ENCODE results near the gene BEST3. TPM values are rescaled to one million over a fixed set of nuclear protein-coding genes. Genes with fewer than 3 reads are reported as not detected.

BEST3 gene
- not detected for polyA plus RNA-seq

DNA sequence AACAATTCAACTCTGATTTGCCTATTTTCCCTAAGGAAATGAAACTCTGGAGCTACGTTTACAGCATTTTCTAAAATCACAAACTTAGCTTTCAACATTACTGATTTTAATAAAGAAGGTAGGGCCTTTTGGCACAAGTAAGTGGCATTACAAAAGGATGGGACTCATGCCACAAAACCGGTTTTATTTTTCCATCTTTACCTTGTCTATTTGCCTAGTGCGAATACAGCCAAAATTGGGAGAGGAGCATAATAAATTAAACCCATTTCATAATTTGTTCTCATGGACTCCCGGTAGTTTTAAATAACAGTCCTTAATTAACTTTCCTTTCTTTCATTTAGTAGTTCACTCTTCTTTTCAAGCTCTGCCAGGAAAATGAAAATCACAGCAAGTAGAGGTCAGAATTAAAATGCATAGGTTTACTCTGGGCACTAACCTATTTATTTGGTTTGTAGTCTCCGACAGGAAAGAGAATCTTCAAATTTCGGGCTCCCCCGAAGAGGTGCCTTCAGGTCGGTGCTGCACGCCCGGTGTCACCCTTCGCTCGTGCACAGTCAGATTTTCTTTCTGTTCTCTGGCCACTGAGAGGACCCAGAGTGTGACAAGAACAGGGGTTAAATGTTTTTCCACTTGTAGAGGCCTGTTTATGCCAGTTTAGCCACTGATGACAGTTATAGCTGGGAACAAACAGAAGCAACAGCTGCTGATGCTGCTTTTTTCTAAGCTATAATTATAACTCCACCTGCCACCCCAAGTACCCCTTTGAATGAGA is at the start of gene BEST3:
Gene BEST3, minus strand, starts transcription at position 535 of the 772 bp plus-strand sequence. CDS start 1,505 bp downstream, outside the sequence.
- Mint-ChIP-seq H3K27ac (no peak within 1 kb of the TSS), H3K27me3 (no peaks in the 10 kb centered on the region), H3K36me3 (no peaks in the 10 kb centered on the region), H3K4me3 (no peak within 1 kb of the TSS), H3K9me3 (no peaks in the 10 kb centered on the region), H3K4me1 (no peaks in the 10 kb centered on the region)

DNA sequence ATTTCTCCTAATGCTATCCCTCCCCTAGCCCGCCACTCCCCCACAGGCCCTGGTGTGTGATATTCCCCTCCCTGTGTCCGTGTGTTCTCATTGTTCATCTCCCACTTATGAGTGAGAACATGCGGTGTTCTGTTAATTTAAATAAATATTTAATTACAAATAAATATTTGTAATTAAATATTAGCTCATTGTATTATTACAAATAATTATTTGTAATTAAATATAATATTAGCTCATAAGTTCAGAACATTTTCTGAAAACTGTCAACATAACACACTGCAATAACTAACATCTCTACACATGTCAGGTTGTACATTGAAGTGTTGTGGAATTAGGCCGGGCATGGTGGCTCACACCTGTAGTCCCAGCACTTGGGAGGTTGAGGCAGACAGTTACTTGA is 45.0 kb upstream of the BEST3 start:
- Mint-ChIP-seq H3K4me1 (peaks cover 11 to 12% (median 12%) of the 10 kb centered on the region in 3 donors), H3K27ac (no peak overlapping the region), H3K36me3 (peaks cover 2% of the 10 kb centered on the region), H3K9me3 (no peaks in the 10 kb centered on the region), H3K27me3 (no peaks in the 10 kb centered on the region), H3K4me3 (peak overlapping the region in 1 of 4 donors; percentile 12)

DNA sequence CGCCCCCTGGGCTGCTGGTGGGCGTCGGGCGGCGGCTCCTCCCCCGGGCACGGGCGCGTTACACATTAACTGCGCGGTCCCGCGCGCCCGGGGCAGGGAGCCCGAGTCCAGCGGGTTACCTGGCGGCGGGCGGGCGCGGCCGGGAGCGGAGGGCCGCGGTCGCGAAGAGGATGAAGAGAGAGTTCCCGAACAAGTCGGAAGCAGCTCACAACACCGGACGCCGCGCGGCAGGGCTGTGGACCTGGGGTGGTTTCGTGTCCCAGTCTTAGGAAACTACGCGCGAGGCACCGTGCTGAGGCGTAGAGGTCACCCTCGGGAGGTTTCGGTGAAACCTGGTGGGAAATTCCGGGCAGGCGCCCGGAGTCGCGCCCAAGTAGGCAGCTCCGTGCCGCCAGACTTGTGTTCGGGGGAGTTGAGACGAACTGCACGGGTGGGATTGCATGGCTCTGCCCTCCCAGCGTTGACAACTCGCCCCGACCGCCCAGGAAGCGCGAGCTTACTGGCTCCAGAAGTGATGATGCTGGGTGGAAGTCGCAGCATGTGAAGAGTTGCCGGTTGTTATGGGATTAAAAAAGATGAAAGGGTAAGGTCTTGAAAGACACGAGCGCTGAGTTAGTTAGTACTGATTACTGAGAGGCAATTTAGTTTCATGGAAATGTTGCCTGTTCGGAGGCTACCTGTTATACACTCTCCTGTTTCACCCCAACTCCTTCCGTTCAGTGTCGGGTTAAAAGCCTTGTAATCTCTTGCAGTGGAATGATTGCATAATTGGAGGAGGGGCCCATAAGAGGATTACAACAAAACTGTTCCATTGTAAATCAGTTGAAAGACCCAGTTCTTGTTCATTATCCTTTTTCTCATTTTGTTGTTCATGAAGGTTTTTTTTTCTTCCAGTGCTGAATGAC is 40.4 kb upstream of the BEST3 start:
- no peaks in the 10 kb centered on the region for H3K27me3 Mint-ChIP-seq
- no peaks in the 10 kb centered on the region for H3K9me3 Mint-ChIP-seq
- H3K27ac Mint-ChIP-seq = peak overlapping the region; percentile 90 to 94 (median 90)

DNA sequence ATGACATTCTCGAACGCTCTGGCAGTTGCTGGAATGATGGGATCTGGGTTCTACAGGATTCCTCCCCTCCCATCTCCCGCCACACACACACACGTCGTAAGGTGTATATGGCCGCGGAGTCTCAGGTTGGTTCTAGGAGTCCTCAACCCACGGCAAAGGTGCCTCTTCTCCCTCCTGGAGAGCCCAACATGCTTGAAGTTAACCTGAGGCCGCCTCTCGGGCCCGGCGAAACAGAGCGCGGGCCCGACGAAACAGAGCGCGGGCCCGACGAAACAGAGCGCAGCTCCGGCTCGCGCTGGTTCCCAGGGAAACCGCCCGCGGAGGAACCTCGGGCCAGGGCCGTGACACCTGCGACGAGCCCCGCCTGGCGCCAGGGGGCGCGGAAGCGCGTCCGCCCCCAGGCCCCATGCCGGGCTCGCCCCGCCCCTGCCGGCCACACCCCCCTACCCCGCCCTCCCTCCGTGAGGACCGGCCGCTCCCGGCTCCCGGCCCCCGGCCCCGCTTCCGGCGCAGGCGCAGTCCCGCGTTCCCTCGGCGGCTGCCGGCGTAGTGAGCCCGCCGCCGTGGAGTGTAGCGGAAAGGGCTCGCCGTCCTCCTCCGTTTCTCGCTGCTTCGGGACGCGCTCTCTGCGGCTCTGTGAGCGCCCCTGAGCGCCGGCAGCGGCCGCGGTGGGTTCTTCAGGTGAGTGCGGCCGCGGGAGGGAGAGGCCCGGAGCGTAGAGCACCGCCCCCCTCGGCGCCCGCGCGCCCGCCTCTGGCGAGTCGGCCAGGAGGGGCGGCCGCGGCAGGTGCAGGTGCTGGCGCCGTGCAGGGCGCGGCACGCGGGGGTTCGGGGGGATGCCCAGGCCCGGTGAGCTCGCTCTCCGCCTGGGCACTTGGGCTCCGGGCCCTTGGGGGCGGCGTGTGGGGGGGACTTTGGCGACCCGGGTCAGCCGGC is 39.5 kb upstream of the BEST3 start, which contains the start of gene RAB3IP:
Gene RAB3IP, plus strand, starts transcription at position 510 of the 936 bp plus-strand sequence. CDS start 16,549 bp downstream, outside the sequence.
- no peaks in the 10 kb centered on the region for H3K9me3 Mint-ChIP-seq
- peaks cover 2% of the 10 kb centered on the region for H3K36me3 Mint-ChIP-seq
- no peaks in the 10 kb centered on the region for H3K27me3 Mint-ChIP-seq
- H3K4me1 Mint-ChIP-seq = peaks cover 11 to 15% (median 12%) of the 10 kb centered on the region in 3 donors
- H3K4me3 Mint-ChIP-seq = peak within 1 kb of the TSS; percentile 87 to 97 (median 90)
- peak within 1 kb of the TSS; percentile 90 to 94 (median 90) for H3K27ac Mint-ChIP-seq

More for the DNA sequence above, 40.4 kb upstream of the BEST3 start:
- peak overlapping the region; percentile 87 to 97 (median 90) for H3K4me3 Mint-ChIP-seq
- peaks cover 11 to 15% (median 12%) of the 10 kb centered on the region in 3 donors for H3K4me1 Mint-ChIP-seq
- peaks cover 2% of the 10 kb centered on the region for H3K36me3 Mint-ChIP-seq

DNA sequence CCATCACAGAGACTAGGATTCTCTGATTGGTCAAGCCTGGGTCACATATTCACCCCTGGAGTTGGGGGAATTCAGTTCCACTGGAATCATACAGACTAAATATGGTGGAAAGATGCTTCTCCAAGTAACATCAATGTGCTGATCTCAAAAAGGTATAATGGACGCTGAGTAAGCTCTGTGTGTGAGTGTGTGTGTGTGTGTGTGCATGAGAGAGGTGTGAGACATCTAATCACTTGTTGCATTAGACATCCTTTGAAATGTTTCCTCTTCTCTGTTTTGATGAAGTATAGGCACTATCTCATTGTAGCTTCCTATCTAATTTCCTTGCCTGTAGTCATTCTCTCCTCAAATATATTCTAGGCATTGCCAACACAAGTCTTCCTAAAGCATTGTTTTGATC is 34.5 kb upstream of the BEST3 start:
- peaks cover 0 to 2% (median 2%) of the 10 kb centered on the region in 3 donors for H3K4me1 Mint-ChIP-seq
- no peak overlapping the region for H3K4me3 Mint-ChIP-seq
- H3K27me3 Mint-ChIP-seq = peaks cover 2% of the 10 kb centered on the region
- no peak overlapping the region for H3K27ac Mint-ChIP-seq
- H3K9me3 Mint-ChIP-seq = no peaks in the 10 kb centered on the region
- H3K36me3 Mint-ChIP-seq = no peaks in the 10 kb centered on the region

DNA sequence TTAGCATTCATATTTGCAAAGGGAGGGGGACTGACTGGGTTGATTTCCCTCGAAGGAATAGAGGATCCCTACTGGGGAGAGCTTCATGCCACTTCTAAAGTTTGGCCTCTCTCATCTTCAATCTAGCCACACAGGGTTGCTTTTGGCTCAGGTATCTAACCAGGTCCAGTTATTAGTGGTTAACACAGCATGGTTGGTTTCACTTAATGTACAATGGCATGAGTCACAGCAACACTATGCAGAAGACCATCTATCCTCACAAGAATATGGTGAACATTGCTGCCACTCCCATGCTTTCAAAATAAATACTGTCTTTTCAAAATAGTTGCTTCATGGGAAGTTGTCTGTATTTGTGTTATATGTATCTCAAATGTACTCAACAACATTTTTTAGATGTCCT is 33.0 kb upstream of the BEST3 start:
- Mint-ChIP-seq H3K4me3 (no peak overlapping the region), H3K9me3 (no peaks in the 10 kb centered on the region), H3K27me3 (peaks cover 2% of the 10 kb centered on the region), H3K27ac (no peak overlapping the region), H3K4me1 (no peaks in the 10 kb centered on the region), H3K36me3 (no peaks in the 10 kb centered on the region)

DNA sequence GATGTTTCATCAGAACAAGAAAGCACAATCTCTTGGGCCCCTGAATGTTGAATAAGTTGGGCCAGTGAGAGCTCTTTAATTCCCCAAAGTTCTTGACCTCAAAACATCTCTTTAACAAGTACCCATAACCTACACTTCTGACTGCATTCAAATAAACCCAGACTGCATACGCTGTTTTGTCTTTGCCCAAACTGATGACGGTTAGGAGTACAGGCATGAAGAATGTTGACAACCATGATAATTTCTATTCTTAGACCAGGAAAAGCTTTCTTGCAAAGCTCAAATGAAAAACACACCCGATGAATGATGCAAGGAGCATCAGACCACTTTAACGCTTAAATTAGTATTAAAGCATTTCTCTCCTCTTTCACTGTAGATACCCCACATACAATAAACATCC is 27.8 kb upstream of the BEST3 start:
- no peak overlapping the region for H3K27ac Mint-ChIP-seq
- no peaks in the 10 kb centered on the region for H3K4me1 Mint-ChIP-seq
- no peaks in the 10 kb centered on the region for H3K9me3 Mint-ChIP-seq
- no peaks in the 10 kb centered on the region for H3K27me3 Mint-ChIP-seq
- peaks cover 2% of the 10 kb centered on the region for H3K36me3 Mint-ChIP-seq
- no peak overlapping the region for H3K4me3 Mint-ChIP-seq

DNA sequence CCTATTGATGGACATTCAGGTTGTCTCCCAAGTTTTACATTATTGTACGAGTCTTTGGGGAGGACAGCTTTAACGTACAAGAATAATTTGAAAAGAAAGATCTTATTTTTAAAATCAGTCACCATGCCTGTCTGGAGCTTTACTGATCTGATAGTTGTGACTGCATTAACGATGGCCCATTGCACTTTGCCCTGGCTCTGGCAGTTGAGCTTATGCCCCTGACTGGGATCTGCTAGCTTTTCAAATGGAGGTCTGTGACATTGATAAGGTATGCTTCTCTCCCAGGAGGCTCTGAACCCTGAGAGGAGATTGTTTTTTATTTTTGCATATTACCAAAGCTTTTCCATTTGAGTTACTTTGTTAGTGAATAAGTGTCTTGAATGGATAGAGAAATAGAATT is 21.6 kb upstream of the BEST3 start:
- no peak overlapping the region for H3K27ac Mint-ChIP-seq
- no peak overlapping the region for H3K4me3 Mint-ChIP-seq
- H3K4me1 Mint-ChIP-seq = no peaks in the 10 kb centered on the region
- no peaks in the 10 kb centered on the region for H3K9me3 Mint-ChIP-seq
- no peaks in the 10 kb centered on the region for H3K27me3 Mint-ChIP-seq
- H3K36me3 Mint-ChIP-seq = peaks cover 2% of the 10 kb centered on the region

DNA sequence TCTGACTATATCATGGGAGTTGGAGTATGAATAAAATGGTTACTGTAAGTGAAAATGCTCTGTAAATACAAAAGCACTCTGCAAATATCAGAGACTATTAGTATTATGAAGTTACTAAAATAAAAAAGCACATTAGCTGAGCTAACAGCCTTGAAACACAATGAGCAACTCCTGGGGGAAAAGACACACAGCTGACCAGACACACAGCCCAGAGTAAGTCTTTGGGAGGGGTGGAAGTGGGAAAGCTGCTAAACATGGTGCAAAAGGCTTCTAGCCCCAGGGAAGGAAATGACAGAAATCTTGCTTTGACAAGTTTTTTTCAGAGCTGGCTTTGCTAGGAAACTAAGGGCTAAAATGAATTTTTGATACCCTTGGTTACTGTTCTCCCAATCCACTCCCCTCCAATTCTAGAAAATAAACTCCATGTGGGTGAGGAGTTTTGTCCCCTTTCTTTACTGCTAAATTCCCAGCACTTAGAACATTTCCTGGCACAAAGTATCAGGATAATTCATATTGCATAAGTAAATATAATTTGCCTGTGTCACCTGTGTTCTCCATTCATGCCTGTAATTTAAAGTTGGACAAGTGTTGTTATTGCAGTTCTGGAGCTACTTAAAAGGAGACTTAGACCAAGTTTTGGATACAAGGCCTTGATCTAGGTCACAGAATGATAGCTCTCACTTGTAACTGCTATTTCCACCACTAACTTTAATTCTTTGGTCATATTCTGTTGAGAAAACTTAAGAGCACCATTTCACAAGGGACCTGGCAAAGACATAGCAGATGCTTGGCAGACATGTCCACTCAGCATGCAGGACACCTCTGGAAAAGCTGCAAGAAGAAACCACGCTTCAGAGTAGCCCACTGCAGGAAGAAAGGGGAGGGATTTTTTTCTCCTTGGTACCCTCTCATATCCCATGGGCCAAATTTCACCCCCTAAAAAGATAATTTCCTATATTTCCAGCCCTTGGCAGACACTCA is 20.5 kb upstream of the BEST3 start:
- no peak overlapping the region for H3K4me3 Mint-ChIP-seq
- no peaks in the 10 kb centered on the region for H3K4me1 Mint-ChIP-seq
- H3K9me3 Mint-ChIP-seq = no peaks in the 10 kb centered on the region
- peaks cover 2% of the 10 kb centered on the region for H3K36me3 Mint-ChIP-seq
- H3K27me3 Mint-ChIP-seq = no peaks in the 10 kb centered on the region
- H3K27ac Mint-ChIP-seq = no peak overlapping the region

DNA sequence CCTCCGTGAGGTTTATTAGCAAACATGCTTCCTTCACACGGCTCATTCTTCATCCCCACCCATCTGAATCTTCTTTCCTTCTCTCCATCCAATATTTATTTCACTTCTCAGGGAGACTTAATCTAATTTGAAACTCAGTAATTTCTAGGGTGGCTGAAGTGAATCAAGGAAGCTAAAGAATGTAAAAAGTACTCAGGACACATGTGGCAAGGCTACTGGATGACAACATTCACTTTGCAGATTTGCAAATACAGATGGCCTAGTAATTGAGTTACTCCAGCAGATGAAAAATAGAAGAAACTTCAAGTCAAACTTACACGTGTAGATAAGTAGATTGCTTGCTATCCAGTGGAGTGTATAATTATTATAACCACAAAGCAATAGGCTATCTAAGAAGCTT is 15.4 kb upstream of the BEST3 start:
- Mint-ChIP-seq H3K27ac (no peak overlapping the region), H3K4me3 (no peak overlapping the region), H3K4me1 (no peaks in the 10 kb centered on the region), H3K9me3 (no peaks in the 10 kb centered on the region), H3K36me3 (no peaks in the 10 kb centered on the region), H3K27me3 (no peaks in the 10 kb centered on the region)

DNA sequence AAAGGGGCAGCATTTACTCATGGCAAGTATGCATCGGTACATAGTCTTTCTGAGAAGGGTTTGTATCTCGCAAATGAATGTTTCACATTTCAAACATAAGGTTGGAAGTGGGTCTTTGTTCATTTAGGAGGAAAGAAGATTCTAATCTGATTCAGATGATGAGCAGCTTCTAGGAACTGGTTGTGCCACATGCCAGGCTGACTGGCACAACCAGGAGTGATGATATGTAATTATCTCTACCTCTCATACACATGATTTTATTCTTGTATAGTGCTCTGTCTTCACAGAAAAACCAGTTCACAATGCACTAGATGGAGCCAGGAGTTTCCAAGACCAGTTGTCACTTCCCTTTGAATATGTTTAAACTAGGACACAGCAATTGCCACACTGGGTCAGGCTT is 13.7 kb upstream of the BEST3 start:
- Mint-ChIP-seq H3K36me3 (no peaks in the 10 kb centered on the region), H3K9me3 (peaks cover 0 to 2% (median 0%) of the 10 kb centered on the region in 3 donors), H3K4me3 (no peak overlapping the region), H3K27ac (no peak overlapping the region), H3K4me1 (no peaks in the 10 kb centered on the region), H3K27me3 (no peaks in the 10 kb centered on the region)

DNA sequence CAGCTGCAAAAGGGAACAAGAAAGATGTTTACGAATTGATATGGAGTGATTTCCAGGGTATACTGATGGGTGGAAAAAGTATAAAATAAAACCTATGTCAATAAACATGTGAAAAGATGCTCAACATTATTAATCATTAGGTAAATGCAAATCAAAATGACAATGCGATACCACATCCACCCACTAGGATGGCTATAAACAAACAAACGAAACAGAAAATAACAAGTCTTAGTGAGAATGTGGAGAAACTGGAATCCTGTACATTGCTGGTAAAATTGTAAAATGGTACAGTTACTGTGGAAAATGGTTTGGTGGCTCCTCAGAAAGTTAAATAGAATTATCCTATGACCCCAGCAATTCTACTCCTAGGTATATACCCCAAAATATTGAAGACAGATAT is 9.5 kb upstream of the BEST3 start:
- peaks cover 5% of the 10 kb centered on the region for H3K27me3 Mint-ChIP-seq
- H3K4me3 Mint-ChIP-seq = no peak overlapping the region
- no peaks in the 10 kb centered on the region for H3K36me3 Mint-ChIP-seq
- no peaks in the 10 kb centered on the region for H3K4me1 Mint-ChIP-seq
- no peak overlapping the region for H3K27ac Mint-ChIP-seq
- peaks cover 0 to 2% (median 0%) of the 10 kb centered on the region in 3 donors for H3K9me3 Mint-ChIP-seq

DNA sequence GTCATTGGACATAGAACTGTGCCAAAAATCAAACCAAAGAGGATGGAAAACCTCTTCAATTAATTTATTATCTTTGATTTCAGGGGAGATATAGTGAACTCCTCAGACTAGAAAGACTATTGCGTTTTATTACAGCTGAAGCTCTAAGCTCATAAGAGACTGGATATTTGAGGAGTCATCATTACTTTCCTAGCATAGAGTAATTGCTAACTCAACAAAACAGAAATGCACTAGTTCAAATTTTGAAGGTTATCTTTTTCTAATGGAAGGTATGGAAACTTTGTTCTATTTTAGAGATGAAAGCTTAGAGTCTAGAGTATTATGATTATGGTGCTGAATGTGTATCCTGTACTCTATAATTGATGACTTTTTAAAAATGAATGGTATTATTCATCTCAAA is 5.3 kb upstream of the BEST3 start:
- Mint-ChIP-seq H3K27ac (no peak overlapping the region), H3K9me3 (peaks cover 0 to 2% (median 0%) of the 10 kb centered on the region in 3 donors), H3K36me3 (no peaks in the 10 kb centered on the region), H3K27me3 (peaks cover 5% of the 10 kb centered on the region), H3K4me1 (no peaks in the 10 kb centered on the region), H3K4me3 (no peak overlapping the region)
